GM12878 (cell line): ENCODE results near the gene PCSK5.

Experiments
- ASH2L ChIP-seq: fragments of 300-600, 200-600 bp; sonication (generic); IDR thresholded peaks from 2 replicates; pipeline ENCODE4 v1.6.1; 2017; ENCODE audit warnings: low read depth, mild to moderate bottlenecking, borderline replicate concordance
- ATF7 ChIP-seq: fragments of 450-650 bp; IDR thresholded peaks from 2 replicates; pipeline ENCODE4 v1.6.1; 2016; ENCODE audit warnings: low read depth, mild to moderate bottlenecking
- CTCF ChIP-seq, 3 experiments: IDR thresholded peaks in 2 of 3; conservative IDR thresholded peaks in 1 of 3; 2 replicates each; pipeline ENCODE4 v1.5.1; 2011; ENCODE audit warnings: low read depth in 3 of 3, low read length in 3 of 3, mild to moderate bottlenecking in 3 of 3, control low read depth in 2 of 3, moderate library complexity in 2 of 3, inconsistent platforms in 1 of 3, mixed read lengths in 1 of 3; ENCODE audit not compliant: control insufficient read depth in 2 of 3, insufficient read depth in 1 of 3; ENCODE audit errors: extremely low read depth in 1 of 3
- ESRRA ChIP-seq: IDR thresholded peaks from 2 replicates; pipeline ENCODE4 v1.6.1; 2012; ENCODE audit warnings: mild to moderate bottlenecking, low read length, improper control_type of control experiment
- EZH2 ChIP-seq: IDR thresholded peaks from 2 replicates; pipeline ENCODE4 v1.6.1; 2012; ENCODE audit warnings: low read depth, mild to moderate bottlenecking, control low read depth, inconsistent platforms, low read length, borderline replicate concordance; ENCODE audit not compliant: control insufficient read depth
- NFYA ChIP-seq: IDR thresholded peaks from 2 replicates; pipeline ENCODE4 v1.6.1; 2011; ENCODE audit warnings: low read depth, mild to moderate bottlenecking, low read length, improper control_type of control experiment, borderline replicate concordance
- POLR2A ChIP-seq: IDR thresholded peaks from 2 replicates; pipeline ENCODE4 v1.6.1; 2011; ENCODE audit warnings: low read depth, mild to moderate bottlenecking, low read length
- POLR2AphosphoS5 ChIP-seq: IDR thresholded peaks from 2 replicates; pipeline ENCODE4 v1.6.1; 2011; ENCODE audit warnings: mild to moderate bottlenecking, low read length, inconsistent platforms
- SIN3A ChIP-seq: IDR thresholded peaks from 2 replicates; pipeline ENCODE4 v1.6.1; 2012; ENCODE audit warnings: low read depth, low read length, improper control_type of control experiment
- SP1 ChIP-seq: IDR thresholded peaks from one replicate; pipeline ENCODE4 v1.6.1; 2011; ENCODE audit warnings: low read depth, low read length
- USF2 ChIP-seq: IDR thresholded peaks from 2 replicates; pipeline ENCODE4 v1.6.1; 2011; ENCODE audit warnings: low read depth, low read length, improper control_type of control experiment, borderline replicate concordance
- YY1 ChIP-seq: IDR thresholded peaks from 2 replicates; pipeline ENCODE4 v1.6.1; 2011; ENCODE audit warnings: low read depth, mild to moderate bottlenecking, low read length
- TF ChIP-seq, protein P1 (sequence below): IDR thresholded peaks from 2 replicates; pipeline ENCODE4 v1.6.1; 2011; ENCODE audit warnings: borderline replicate concordance, low read depth, mild to moderate bottlenecking, moderate library complexity, low read length; ENCODE audit not compliant: insufficient read depth, poor library complexity, severe bottlenecking

GRCh38 chr9:76044266-76044819 lies 153.9 kb downstream of the PCSK5 start:
- TF ChIP-seq SP1 (no peak), NFYA (no peak), CTCF (IDR thresholded peaks at IDR 0.05 in 2 of 3, conservative IDR thresholded peaks at IDR 0.05 in 1 of 3; ENCODE audit: control insufficient read depth in 2 of 3, extremely low read depth in 1 of 3, insufficient read depth in 1 of 3, low read depth in 3 of 3, low read length in 3 of 3) (no peak), ASH2L (no peak), ESRRA (no peak), POLR2A (no peak), ATF7 (no peak), POLR2AphosphoS5 (no peak), USF2 (no peak), SIN3A (no peak), EZH2 (no peak), YY1 (no peak)
- TF ChIP-seq, protein P1, sequence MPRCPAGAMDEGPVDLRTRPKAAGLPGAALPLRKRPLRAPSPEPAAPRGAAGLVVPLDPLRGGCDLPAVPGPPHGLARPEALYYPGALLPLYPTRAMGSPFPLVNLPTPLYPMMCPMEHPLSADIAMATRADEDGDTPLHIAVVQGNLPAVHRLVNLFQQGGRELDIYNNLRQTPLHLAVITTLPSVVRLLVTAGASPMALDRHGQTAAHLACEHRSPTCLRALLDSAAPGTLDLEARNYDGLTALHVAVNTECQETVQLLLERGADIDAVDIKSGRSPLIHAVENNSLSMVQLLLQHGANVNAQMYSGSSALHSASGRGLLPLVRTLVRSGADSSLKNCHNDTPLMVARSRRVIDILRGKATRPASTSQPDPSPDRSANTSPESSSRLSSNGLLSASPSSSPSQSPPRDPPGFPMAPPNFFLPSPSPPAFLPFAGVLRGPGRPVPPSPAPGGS = no peak
